Right lobe of liver (tissue), 6 donors: ENCODE measurements around the gene RINL. TPM values are rescaled to one million over a fixed set of nuclear protein-coding genes. Genes with fewer than 3 reads are reported as not detected.
A peak's percentile ranks its signal among the peaks of the same experiment; 100 is the strongest.

Experiments used
- ATAC-seq, 4 donors: fragments of 200-7000 bp; cut with Tn5 transposase; one replicate each; pipeline ENCODE4 v1.9.1; 2020; ENCODE audit warnings: mild to moderate bottlenecking in 4 of 4, moderate library complexity in 4 of 4
- DNase-seq, 3 donors: peaks; one replicate each; pipeline ENCODE4 v3.0.0-alpha.2; 2020
- H3K27ac ChIP-seq, 3 donors: fragments of 200-600 bp; one replicate each; pipeline ENCODE4 v1.8.0; 2022
- H3K27me3 ChIP-seq, 2 donors: fragments of 200-600 bp; one replicate each; pipeline ENCODE4 v1.8.0; 2022
- H3K36me3 ChIP-seq, 4 donors: fragments of 200-600 bp; sonication (generic) in 1 of 4; one replicate each; pipeline versions ENCODE4 v1.5.1 to v1.8.0; 2017 to 2022; ENCODE audit warnings: control low read depth in 1 of 4
- H3K4me1 ChIP-seq, 4 donors: fragments of 200-600 bp; sonication (generic) in 1 of 4; one replicate each; pipeline versions ENCODE4 v1.5.1 to v1.8.0; 2017 to 2022; ENCODE audit warnings: control low read depth in 1 of 4
- H3K4me3 ChIP-seq, 3 donors: fragments of 200-600 bp; one replicate each; pipeline ENCODE4 v1.8.0; 2022
- H3K9me3 ChIP-seq, 4 donors: fragments of 200-600 bp; sonication (generic) in 1 of 4; one replicate each; pipeline versions ENCODE4 v1.5.1 to v1.8.0; 2017 to 2022; ENCODE audit warnings: control low read depth in 1 of 4
- CTCF ChIP-seq, 4 donors: fragments of 200-600 bp in 3 of 4; fragments of 450-650 bp in 1 of 4; IDR thresholded peaks; one replicate each; pipeline versions ENCODE4 v1.5.1 to v1.8.0; 2016 to 2022; ENCODE audit warnings: antibody characterized with exemption in 4 of 4, mild to moderate bottlenecking in 2 of 4
- POLR2A ChIP-seq: fragments of 450-650 bp; IDR thresholded peaks from one replicate; pipeline ENCODE4 v1.6.1; 2017; ENCODE audit warnings: antibody characterized with exemption, mild to moderate bottlenecking
- WGBS: methylation state at CpG from one replicate; pipeline ENCODE4 v1.1.6; 2018; ENCODE audit warnings: low coverage, low lambda C conversion rate; ENCODE audit not compliant: insufficient coverage; ENCODE audit errors: missing lambda C conversion rate; 5-methylcytosine and 5-hydroxymethylcytosine counted together
- intact Hi-C, 2 donors: fragments of 100-400 bp; cut with DNase I; formaldehyde crosslinking; loops; one replicate each; pipeline versions ENCODE4 v1.11.2 to v1.14.1; 2022
- total RNA-seq, 6 experiments: library from RNA; depleted of rRNA in 2 of 6; stranded (reverse); fragments of >200 nt in 2 of 6; fragmentation: NEBNext Ultra II Directional in 3 of 6; extraction: Animal tissue kit (Norgen Biotek cat#: 25700) in 3 of 6; gene quantifications; one replicate each; pipeline versions ENCODE4 v1.1.0 to v1.2.4, GENCODE V29; 2016 to 2023
- donor health status: DM: no; HTN: yes; CAD: no.
- donor health status: DM: no; HTN: no; CAD: no.
- donor health status: DM: no; HTN: no; CAD: no.
- donor health status: DM: no; HTN: yes; CAD: no.
- donor health status: DM: no; HTN: yes; CAD: no.

The RINL gene
- total RNA-seq, 6 experiments from 2014 or later, result 3.3 to 13.8 (median 5.5) TPM

GRCh38 chr19:38894968-38895367, 16.9 kb upstream of the RINL start:
- 65% methylated on average over 9 of the region's 9 CpGs for WGBS
- H3K36me3 ChIP-seq, result no peaks in the 10 kb centered on the region
- DNase-seq, result no peak
- no peaks in the 10 kb centered on the region for H3K27me3 ChIP-seq
- TF ChIP-seq CTCF (IDR thresholded peaks at IDR 0.05) (no peak), POLR2A (no peak)
- H3K9me3 ChIP-seq, result no peaks in the 10 kb centered on the region
- no peak for ATAC-seq
- no peak overlapping the region for H3K4me3 ChIP-seq
- intact Hi-C loops, result no loop called here
- H3K27ac ChIP-seq, result no peak overlapping the region
- peaks cover 0 to 7% (median 0%) of the 10 kb centered on the region in 4 donors for H3K4me1 ChIP-seq

- DNase-seq (no peak), ATAC-seq (peak; percentile 29 to 64 (median 52))
- Histone ChIP-seq H3K4me1 (peaks cover 0 to 3% (median 0%) of the 10 kb centered on the region in 4 donors), H3K27me3 (no peaks in the 10 kb centered on the region), H3K27ac (peak overlapping the region in 1 of 3 donors; percentile 28), H3K9me3 (no peaks in the 10 kb centered on the region), H3K4me3 (no peak overlapping the region), H3K36me3 (peaks cover 0 to 14% (median 0%) of the 10 kb centered on the region in 4 donors)
- WGBS, result 93% methylated on average over 3 of the region's 14 CpGs
- TF ChIP-seq POLR2A, result no peak
- intact Hi-C loops, result no loop called here
Observed at GRCh38 chr19:38893341-38893771, 15.3 kb upstream of the RINL start.

- intact Hi-C loops, result no loop called here
- Histone ChIP-seq H3K4me3 (no peak overlapping the region), H3K4me1 (no peaks in the 10 kb centered on the region), H3K9me3 (no peaks in the 10 kb centered on the region), H3K27me3 (no peaks in the 10 kb centered on the region), H3K27ac (peak overlapping the region in 1 of 3 donors; percentile 28), H3K36me3 (peaks cover 0 to 14% (median 3%) of the 10 kb centered on the region in 4 donors)
- 77% methylated on average over 3 of the region's 5 CpGs for WGBS
- no peak for DNase-seq
- TF ChIP-seq CTCF (IDR thresholded peaks at IDR 0.05), result no peak
- TF ChIP-seq POLR2A, result no peak
- ATAC-seq, result no peak
Observed at GRCh38 chr19:38892841-38893240, 14.8 kb upstream of the RINL start.

- Histone ChIP-seq H3K4me1 (no peaks in the 10 kb centered on the region), H3K4me3 (no peak overlapping the region), H3K9me3 (no peaks in the 10 kb centered on the region), H3K27ac (no peak overlapping the region), H3K36me3 (peaks cover 0 to 14% (median 3%) of the 10 kb centered on the region in 4 donors), H3K27me3 (no peaks in the 10 kb centered on the region)
- TF ChIP-seq CTCF (IDR thresholded peaks at IDR 0.05), result no peak
- TF ChIP-seq POLR2A, result no peak
- WGBS, result 100% methylated on average over 3 of the region's 6 CpGs
- no peak for DNase-seq
- ATAC-seq, result no peak
- intact Hi-C loops, result no loop called here
Observed at GRCh38 chr19:38891771-38892170, 13.7 kb upstream of the RINL start.

GRCh38 chr19:38890686-38891085, 12.6 kb upstream of the RINL start:
- H3K36me3 ChIP-seq, result peaks cover 0 to 14% (median 3%) of the 10 kb centered on the region in 4 donors

More at GRCh38 chr19:38890686-38891085, 12.6 kb upstream of the RINL start:
- Histone ChIP-seq H3K4me3 (no peak overlapping the region), H3K27ac (no peak overlapping the region), H3K4me1 (peaks cover 0 to 5% (median 3%) of the 10 kb centered on the region in 4 donors), H3K9me3 (no peaks in the 10 kb centered on the region), H3K27me3 (no peaks in the 10 kb centered on the region)
- ATAC-seq (no peak), DNase-seq (no peak)
- TF ChIP-seq POLR2A (no peak), CTCF (IDR thresholded peaks at IDR 0.05) (no peak)
- intact Hi-C loops, result no loop called here
